HEK293T (cell line): ENCODE results near the gene MS4A6E.
"Not testable (repeated sequence)": the region's sequence is repeated elsewhere in the genome, so short reads cannot be mapped to it uniquely, and the experiment has no call there.

Experiments
- CTCF ChIA-PET: fragments of 350-600 bp; formaldehyde crosslinking; extraction: SDS; loops from one replicate; lab custom pipeline; 2021; ENCODE audit warnings: antibody characterized with exemption, inconsistent platforms; lab: Yijun Ruan, JAX
- POLR2A ChIA-PET: fragments of 350-600 bp; formaldehyde crosslinking; extraction: SDS; loops from one replicate; lab custom pipeline; 2020; ENCODE audit warnings: antibody characterized with exemption, inconsistent platforms; lab: Yijun Ruan, JAX
- DNase-seq: peaks from one replicate; pipeline ENCODE4 v3.0.0; 2012; ENCODE audit warnings: mixed read lengths; ENCODE audit errors: extremely low spot score
- ARNT ChIP-seq: fragments of 450-650 bp; IDR thresholded peaks from 2 replicates; pipeline ENCODE4 v1.6.1; 2017; ENCODE audit warnings: mild to moderate bottlenecking
- BHLHE40 ChIP-seq: fragments of 450-650 bp; IDR thresholded peaks from 2 replicates; pipeline ENCODE4 v1.6.1; 2016; ENCODE audit warnings: mild to moderate bottlenecking, moderate library complexity, borderline replicate concordance
- CTBP1 ChIP-seq: fragments of 450-650 bp; IDR thresholded peaks from 2 replicates; pipeline ENCODE4 v1.6.1; 2016; ENCODE audit warnings: borderline replicate concordance
- ELF4 ChIP-seq: fragments of 450-650 bp; IDR thresholded peaks from 2 replicates; pipeline ENCODE4 v1.6.1; 2017; ENCODE audit warnings: antibody characterized with exemption
- FOXA1 ChIP-seq: fragments of 450-650 bp; IDR thresholded peaks from 2 replicates; pipeline ENCODE4 v1.6.1; 2016; ENCODE audit warnings: mild to moderate bottlenecking
- FOXK2 ChIP-seq: fragments of 450-650 bp; IDR thresholded peaks from 2 replicates; pipeline ENCODE4 v1.6.1; 2016; ENCODE audit warnings: mild to moderate bottlenecking
- FOXM1 ChIP-seq: fragments of 450-650 bp; IDR thresholded peaks from 2 replicates; pipeline ENCODE4 v1.6.1; 2017; ENCODE audit warnings: mild to moderate bottlenecking, borderline replicate concordance
- HDGF ChIP-seq: fragments of 450-650 bp; IDR thresholded peaks from 2 replicates; pipeline ENCODE4 v1.6.1; 2017; ENCODE audit warnings: antibody characterized with exemption, borderline replicate concordance
- L3MBTL2 ChIP-seq: fragments of 450-650 bp; conservative IDR thresholded peaks from 2 replicates; pipeline ENCODE4 v1.6.1; 2016; ENCODE audit warnings: mild to moderate bottlenecking
- LEF1 ChIP-seq: fragments of 450-650 bp; IDR thresholded peaks from 2 replicates; pipeline ENCODE4 v1.6.1; 2017; ENCODE audit warnings: mild to moderate bottlenecking, borderline replicate concordance
- NFRKB ChIP-seq: fragments of 450-650 bp; IDR thresholded peaks from 2 replicates; pipeline ENCODE4 v1.6.1; 2016; ENCODE audit warnings: mild to moderate bottlenecking, moderate library complexity
- SP1 ChIP-seq: fragments of 450-650 bp; IDR thresholded peaks from 2 replicates; pipeline ENCODE4 v1.6.1; 2017
- SUZ12 ChIP-seq: fragments of 450-650 bp; IDR thresholded peaks from 2 replicates; pipeline ENCODE4 v1.6.1; 2016; ENCODE audit warnings: mild to moderate bottlenecking
- TARDBP ChIP-seq: fragments of 450-650 bp; IDR thresholded peaks from 2 replicates; pipeline ENCODE4 v1.6.1; 2016
- ZNF384 ChIP-seq: fragments of 450-650 bp; IDR thresholded peaks from 2 replicates; pipeline ENCODE4 v1.6.1; 2016
- TF ChIP-seq, protein P1 (sequence below): fragments of 450-650 bp; IDR thresholded peaks from 2 replicates; pipeline ENCODE4 v1.6.1; 2016

The MS4A6E gene, protein sequence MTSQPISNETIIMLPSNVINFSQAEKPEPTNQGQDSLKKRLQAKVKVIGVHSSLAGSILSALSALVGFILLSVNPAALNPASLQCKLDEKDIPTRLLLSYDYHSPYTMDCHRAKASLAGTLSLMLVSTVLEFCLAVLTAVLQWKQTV

DNA sequence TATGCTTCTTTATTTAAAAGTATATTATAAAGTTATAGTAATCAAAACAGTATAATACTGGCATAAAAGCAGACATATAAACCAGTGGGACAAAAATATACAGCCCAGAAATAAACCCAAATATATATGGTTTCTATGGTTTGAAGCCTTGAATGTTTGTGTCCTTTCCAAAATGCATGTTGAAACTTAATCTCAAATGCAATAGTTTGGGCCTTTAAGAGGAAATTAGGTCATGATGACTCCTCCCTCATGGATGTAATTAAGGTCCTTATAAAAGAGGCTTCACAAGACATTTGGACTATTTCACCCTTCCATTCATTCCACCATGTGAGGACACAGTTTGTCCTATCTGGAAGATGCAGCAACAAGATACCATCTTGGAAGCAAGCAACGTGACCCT lies at the start of gene MS4A6E:
TSS of gene MS4A6E (plus strand) at position 301 of the 400 bp plus-strand sequence. CDS start 7,641 bp downstream, outside the sequence.
- no peak for DNase-seq
- ChIA-PET CTCF (no interaction called here), POLR2A (no interaction called here)
- TF ChIP-seq CTBP1 (no peak), FOXK2 (no peak), HDGF (no peak), BHLHE40 (no peak), TARDBP (no peak), L3MBTL2 (no peak), LEF1 (no peak), NFRKB (no peak)

DNA sequence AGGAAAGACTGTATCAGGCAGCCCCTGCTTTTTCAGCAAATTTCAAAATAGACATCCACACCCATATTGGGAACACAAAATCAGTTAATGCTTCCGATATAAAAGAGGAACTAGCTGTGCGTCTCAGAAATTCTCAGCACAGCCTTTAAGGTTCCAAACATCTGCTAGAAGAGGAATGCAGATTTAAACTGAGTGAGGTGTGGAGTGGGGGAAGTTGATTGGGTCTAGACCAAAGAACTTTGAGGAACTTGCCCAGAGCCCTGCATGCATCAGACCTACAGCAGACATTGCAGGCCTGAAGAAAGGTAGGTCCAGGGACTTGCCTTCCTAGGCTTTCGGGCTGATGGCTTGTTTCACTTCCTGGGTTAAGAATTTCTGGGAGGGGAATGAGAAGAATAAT lies 46.6 kb upstream of the MS4A6E start, which contains the start of gene MS4A4A:
TSS of gene MS4A4A (plus strand) at position 255 of the 400 bp plus-strand sequence. CDS start at position 265, 10 bp downstream.
- ChIA-PET POLR2A (no interaction called here), CTCF (no interaction called here)
- DNase-seq: no peak
- TF ChIP-seq BHLHE40 (no peak), ELF4 (no peak), FOXA1 (no peak), SUZ12 (no peak), NFRKB (no peak), HDGF (no peak), FOXM1 (no peak), SP1 (no peak), ZNF384 (no peak), TARDBP (no peak)
- TF ChIP-seq, protein P1, sequence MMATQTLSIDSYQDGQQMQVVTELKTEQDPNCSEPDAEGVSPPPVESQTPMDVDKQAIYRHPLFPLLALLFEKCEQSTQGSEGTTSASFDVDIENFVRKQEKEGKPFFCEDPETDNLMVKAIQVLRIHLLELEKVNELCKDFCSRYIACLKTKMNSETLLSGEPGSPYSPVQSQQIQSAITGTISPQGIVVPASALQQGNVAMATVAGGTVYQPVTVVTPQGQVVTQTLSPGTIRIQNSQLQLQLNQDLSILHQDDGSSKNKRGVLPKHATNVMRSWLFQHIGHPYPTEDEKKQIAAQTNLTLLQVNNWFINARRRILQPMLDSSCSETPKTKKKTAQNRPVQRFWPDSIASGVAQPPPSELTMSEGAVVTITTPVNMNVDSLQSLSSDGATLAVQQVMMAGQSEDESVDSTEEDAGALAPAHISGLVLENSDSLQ: no peak

DNA sequence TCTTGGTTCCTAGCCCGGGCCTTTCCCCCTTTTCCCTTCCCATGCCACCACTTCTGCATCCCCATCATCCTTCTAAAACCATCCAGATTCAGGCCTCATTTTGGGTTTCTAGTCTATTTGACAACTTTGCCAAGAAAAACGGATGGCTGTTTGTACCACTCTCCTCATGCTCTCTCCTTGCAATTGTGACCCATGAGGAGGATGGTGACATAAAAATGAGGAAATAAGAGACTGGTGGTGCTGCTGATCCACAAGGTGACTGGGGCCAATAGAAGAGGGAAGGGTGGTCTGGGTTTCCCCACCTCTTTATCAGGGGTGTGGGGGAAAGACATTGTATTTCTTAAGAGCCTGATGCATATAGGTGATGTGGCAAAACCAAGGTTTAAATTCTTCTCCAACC lies 45.6 kb upstream of the MS4A6E start:
- no peak for TF ChIP-seq ZNF384
- TF ChIP-seq FOXA1: no peak
- TF ChIP-seq BHLHE40: no peak
- no peak for TF ChIP-seq ELF4
- TF ChIP-seq, protein P1: no peak
- no peak for TF ChIP-seq ARNT
- no peak for TF ChIP-seq TARDBP
- ChIA-PET POLR2A (no interaction called here), CTCF (no interaction called here)
- no peak for DNase-seq

DNA sequence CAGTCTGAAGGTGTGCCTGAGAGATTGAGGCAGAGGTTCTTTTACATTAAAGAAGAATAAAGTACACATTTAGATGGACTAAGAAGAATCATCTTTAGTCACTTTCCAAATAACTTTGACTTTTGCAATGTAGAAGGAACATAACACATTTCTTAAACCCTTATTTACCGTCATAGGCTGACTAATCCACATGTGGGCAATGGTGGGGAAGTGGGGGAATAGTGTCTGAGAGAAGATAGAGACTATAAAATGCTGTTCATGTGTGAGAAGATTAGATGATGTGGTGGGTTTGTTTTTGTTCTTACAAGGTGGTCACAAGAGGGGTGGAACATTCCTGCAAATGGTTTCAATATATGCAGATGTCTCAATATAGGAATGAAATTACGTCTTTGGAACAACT lies 44.8 kb upstream of the MS4A6E start:
- POLR2A ChIA-PET: no interaction called here
- CTCF ChIA-PET: no interaction called here
- DNase-seq: no peak
- TF ChIP-seq HDGF: no peak
- TF ChIP-seq TARDBP: no peak
- no peak for TF ChIP-seq FOXM1

DNA sequence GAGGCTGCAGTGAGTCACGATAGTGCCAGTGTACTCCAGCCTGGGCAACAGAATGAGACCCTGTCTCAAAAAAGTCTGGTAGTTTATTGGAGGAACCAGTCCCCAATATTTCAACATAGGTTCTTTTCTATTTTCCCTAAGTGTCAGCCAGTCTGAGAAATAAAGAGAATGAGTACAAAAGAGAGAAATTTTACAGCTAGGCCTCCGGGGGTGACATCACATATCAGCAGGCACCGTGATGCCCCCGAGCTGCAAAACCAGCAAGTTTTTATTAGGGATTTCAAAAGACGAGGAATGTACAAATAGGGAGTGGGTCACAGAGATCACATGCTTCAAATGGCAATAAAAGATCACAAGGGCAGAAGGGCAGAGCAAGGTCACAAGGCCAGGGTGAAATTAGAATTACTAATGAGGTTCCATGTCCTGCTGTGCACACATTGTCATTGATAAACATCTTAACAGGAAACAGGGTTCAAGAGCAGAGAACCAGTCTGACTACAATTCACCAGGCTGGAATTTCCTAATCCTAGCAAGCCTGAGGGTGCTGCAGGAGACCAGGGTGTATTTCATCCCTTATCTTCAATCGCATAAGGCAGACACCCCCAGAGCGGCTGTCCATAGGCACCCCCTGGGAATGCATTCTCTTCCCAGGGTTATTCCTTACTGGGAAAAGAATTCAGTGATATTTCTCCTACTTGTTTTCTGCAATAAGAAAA lies 41.5 kb upstream of the MS4A6E start:
- CTCF ChIA-PET, DNase-seq, POLR2A ChIA-PET: not testable (repeated sequence)

DNA sequence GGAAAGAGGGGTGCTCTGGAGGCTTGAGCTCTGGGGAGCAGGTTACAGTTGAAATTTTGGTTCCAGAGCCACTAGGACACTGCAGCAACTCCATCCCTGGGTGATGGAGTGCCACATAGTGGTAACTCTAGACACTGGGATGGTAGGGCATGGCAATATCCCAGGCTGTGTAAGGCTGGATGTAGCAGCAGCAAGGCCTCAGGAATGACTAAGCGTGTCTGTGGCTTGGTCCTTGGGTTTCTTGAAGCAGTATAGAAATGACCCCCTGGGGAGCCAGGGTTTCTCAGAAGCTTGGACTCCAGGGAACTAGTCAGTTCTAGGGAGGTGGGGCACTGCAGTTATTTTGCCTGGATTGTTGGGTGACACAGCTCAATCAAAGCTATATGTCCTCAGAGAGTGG lies 38.5 kb upstream of the MS4A6E start:
- POLR2A ChIA-PET: no interaction called here
- TF ChIP-seq NFRKB (no peak), SUZ12 (no peak), ELF4 (no peak)
- no peak for DNase-seq
- CTCF ChIA-PET: no interaction called here

DNA sequence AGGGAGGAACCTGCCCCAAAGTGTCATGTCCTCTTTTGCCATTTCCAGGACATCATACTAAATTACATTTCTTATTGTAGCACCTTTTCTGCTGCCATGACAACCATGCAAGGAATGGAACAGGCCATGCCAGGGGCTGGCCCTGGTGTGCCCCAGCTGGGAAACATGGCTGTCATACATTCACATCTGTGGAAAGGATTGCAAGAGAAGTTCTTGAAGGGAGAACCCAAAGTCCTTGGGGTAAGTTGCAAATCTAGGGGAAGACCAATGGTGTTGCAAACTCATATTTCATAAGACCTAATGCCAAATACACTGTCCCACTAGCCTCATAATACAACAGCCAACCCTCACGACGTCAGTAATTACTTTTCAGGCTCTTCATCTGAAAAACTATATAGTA lies 34.9 kb upstream of the MS4A6E start:
- ChIA-PET CTCF (no interaction called here), POLR2A (no interaction called here)
- no peak for DNase-seq
- no peak for TF ChIP-seq CTBP1
- TF ChIP-seq FOXA1: no peak

DNA sequence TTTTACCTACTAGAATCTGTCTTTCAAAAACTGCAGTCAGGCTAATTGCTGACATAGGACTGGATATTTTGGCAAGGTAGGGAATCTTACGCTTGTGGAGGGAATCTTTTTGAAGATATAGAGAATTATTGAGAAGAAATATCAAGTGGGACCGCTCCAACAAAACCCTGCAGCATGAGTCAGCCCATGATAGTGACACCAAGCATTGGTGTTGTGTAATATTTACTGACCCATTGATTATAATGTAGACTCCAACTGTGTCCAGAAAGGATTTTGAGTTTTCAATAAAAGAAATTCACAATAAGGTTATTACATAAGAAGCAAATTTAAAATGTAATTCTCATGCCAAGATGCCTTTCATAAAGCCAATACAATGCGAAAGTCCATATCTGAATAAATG lies 25.9 kb upstream of the MS4A6E start:
- TF ChIP-seq TARDBP (no peak), BHLHE40 (no peak), SP1 (no peak), ARNT (no peak), NFRKB (no peak), HDGF (no peak), FOXA1 (no peak), ZNF384 (no peak), L3MBTL2 (no peak), LEF1 (no peak)
- TF ChIP-seq, protein P1: no peak
- DNase-seq: no peak
- POLR2A ChIA-PET: no interaction called here
- CTCF ChIA-PET: no interaction called here

DNA sequence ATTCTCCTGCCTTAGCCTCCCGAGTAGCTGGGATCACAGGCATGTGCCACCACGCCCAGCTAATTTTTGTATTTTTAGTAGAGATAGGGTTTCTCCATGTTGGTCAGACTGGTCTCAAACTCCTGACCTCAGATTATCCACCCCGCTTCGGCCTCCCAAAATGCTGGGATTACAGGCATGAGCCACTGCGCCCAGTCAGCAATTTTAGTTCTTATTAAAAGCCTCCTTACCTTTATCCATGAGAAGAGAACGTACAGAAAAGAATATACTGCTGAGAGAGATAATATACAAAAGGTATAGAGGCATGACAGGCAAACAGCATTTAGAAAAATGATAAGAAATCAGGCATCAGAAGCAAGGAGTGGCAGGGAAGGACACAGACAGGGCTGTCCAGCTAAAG lies 25.2 kb upstream of the MS4A6E start:
- DNase-seq, POLR2A ChIA-PET, CTCF ChIA-PET: not testable (repeated sequence)
